ENCODE measurements around the gene PGAM2. TPM values are rescaled to one million over a fixed set of nuclear protein-coding genes. Genes with fewer than 3 reads are reported as not detected.

PGAM2 gene
- total and polyA plus RNA-seq, 12 donors: 0.76 to 30.1 (median 6.7) TPM

DNA sequence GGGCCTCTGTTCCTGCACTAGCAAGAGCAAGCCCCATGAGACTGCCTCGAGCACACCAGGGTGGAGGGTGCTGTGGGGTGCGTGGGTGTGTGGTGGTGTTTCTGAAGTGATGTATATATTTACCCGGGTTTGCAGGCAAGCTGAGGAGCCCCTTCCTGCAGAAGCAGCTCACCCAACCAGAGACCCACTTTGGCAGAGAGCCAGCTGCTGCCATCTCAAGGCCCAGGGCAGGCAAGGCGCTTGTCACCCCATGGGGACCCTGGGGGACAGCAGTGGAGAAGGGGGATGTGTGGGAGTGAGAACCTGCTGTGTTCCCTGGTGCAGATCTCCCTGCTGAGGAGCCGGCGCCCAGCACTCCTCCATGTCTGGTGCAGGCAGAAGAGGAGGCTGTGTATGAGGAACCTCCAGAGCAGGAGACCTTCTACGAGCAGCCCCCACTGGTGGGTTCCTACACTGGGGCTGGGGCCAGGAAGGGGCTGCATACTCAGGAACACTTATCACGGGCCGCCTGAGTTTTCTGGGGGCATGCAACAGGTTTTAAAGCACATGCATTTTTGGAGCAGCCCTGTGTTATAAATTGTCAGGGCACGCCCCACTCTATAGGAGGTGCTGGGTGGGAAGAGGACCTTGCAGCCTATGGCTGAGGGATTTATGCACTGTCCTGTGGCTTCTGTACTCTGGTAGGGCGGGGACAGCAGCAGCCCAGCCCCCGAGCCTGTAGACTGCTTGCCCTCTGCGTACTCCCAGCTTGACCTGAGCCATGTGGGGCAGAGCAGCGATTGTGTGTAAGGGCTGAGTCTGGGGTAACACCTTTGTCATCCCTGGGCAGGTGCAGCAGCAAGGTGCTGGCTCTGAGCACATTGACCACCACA lies 5.9 kb downstream of the PGAM2 start:
- H3K9me3 ChIP-seq (replicated peaks in 1 of 3): no peaks in the 10 kb centered on the region
- peak in 3 of 7 donors; percentile 12 to 50 (median 14) for DNase-seq
- no peak overlapping the region for H3K4me3 ChIP-seq
- peaks cover 0 to 73% of the 10 kb centered on the region in 2 donors for H3K36me3 ChIP-seq (replicated peaks in 1 of 2)
- no peak overlapping the region for H3K27ac ChIP-seq
- H3K4me1 ChIP-seq (replicated peaks in 1 of 2): peaks cover 11 to 19% of the 10 kb centered on the region in 2 donors
- 88 to 92% (median 90%) methylated on average over 10 to 14 of the region's 14 CpGs for WGBS, 4 donors
- no peaks in the 10 kb centered on the region for H3K27me3 ChIP-seq
- TF ChIP-seq POLR2A (IDR thresholded peaks at IDR 0.05): no peak
- TF ChIP-seq, protein P1, sequence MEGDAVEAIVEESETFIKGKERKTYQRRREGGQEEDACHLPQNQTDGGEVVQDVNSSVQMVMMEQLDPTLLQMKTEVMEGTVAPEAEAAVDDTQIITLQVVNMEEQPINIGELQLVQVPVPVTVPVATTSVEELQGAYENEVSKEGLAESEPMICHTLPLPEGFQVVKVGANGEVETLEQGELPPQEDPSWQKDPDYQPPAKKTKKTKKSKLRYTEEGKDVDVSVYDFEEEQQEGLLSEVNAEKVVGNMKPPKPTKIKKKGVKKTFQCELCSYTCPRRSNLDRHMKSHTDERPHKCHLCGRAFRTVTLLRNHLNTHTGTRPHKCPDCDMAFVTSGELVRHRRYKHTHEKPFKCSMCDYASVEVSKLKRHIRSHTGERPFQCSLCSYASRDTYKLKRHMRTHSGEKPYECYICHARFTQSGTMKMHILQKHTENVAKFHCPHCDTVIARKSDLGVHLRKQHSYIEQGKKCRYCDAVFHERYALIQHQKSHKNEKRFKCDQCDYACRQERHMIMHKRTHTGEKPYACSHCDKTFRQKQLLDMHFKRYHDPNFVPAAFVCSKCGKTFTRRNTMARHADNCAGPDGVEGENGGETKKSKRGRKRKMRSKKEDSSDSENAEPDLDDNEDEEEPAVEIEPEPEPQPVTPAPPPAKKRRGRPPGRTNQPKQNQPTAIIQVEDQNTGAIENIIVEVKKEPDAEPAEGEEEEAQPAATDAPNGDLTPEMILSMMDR (IDR thresholded peaks at IDR 0.05): no peak
- intact Hi-C loops (cut with DNase I): loop anchor here in 1 of 2 donors (10.0 kb wide), 1 partner anchor 505 kb away; no protein-coding TSS in a partner anchor

DNA sequence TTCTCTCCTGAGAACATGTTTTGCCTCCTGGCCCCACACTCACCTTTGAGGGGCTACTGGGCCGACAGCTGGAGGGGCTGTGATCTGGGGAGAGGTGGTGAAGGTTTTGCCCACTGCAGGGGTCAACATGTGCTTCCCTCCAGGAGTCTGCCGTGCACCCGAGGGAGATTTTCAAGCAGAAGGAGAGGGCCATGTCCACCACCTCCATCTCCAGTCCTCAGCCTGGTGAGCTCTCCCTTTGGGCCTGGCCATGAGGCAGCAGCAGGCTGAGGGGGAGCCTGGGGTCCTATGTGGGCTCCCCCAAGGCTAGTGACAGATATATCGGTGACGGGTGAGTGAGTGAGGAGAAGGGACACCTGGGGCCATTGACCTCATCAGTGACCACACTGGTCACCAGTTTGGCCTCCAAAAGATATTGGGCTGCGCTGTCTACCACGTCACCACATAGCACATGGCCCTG lies 6.6 kb downstream of the PGAM2 start:
- Histone ChIP-seq H3K27ac (no peak overlapping the region), H3K9me3 (replicated peaks in 1 of 3) (no peaks in the 10 kb centered on the region), H3K36me3 (replicated peaks in 1 of 2) (peaks cover 0 to 80% of the 10 kb centered on the region in 2 donors), H3K4me1 (replicated peaks in 1 of 2) (peaks cover 11 to 16% of the 10 kb centered on the region in 2 donors), H3K27me3 (no peaks in the 10 kb centered on the region), H3K4me3 (no peak overlapping the region)
- WGBS, 4 donors: 91 to 100% (median 92%) methylated on average over 2 to 7 of the region's 7 CpGs
- intact Hi-C loops (cut with DNase I): no loop called here
- DNase-seq: peak in 2 of 7 donors; percentile 2 to 42
- TF ChIP-seq, protein P1 (IDR thresholded peaks at IDR 0.05): no peak
- no peak for TF ChIP-seq POLR2A (IDR thresholded peaks at IDR 0.05)

DNA sequence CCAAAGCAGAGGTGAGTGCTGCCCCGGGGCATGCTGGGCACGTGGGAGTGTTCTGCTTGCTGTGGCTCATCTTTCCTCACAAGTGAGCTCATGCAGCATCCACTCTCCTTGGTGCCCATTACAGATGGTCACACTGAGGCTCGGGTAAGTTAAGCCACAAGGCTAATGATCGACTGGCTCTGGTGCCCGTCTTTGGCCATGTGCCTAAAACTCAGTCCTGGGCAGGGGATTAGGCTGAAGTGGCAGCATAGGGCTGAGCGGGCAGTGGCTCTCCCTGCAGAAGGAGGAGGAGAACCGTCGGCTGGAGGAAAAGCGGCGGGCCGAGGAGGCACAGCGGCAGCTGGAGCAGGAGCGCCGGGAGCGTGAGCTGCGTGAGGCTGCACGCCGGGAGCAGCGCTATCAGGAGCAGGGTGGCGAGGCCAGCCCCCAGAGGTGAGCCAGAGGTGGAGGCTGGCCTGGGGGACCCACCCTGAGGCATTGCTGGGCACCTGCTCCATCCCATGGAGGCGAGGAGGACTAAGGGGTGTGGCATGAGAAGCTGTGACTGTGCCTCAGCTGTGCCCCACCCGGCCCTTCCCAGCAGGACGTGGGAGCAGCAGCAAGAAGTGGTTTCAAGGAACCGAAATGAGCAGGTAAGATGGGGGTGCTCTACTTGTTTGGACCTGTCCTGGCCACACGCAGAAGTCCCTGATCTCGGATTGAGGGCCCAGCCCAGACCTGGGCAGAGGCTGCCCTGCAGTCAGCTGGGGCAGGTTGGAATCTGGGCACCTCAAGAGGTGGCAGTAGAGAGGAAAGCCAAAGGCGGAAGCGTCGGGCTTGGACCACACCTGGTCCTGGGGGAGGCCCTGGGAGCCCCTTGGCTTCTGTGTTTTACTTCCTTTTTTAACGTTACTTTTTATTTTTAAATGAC lies 7.3 kb downstream of the PGAM2 start:
- intact Hi-C loops (cut with DNase I): no loop called here
- no peak overlapping the region for H3K4me3 ChIP-seq
- no peaks in the 10 kb centered on the region for H3K27me3 ChIP-seq
- H3K36me3 ChIP-seq (replicated peaks in 1 of 2): peaks cover 0 to 84% of the 10 kb centered on the region in 2 donors
- no peak overlapping the region for H3K27ac ChIP-seq
- peaks cover 11% of the 10 kb centered on the region in 2 donors for H3K4me1 ChIP-seq (replicated peaks in 1 of 2)
- peak in 3 of 7 donors; percentile 10 to 40 (median 11) for DNase-seq
- TF ChIP-seq POLR2A (IDR thresholded peaks at IDR 0.05): no peak
- TF ChIP-seq, protein P1 (IDR thresholded peaks at IDR 0.05): no peak
- WGBS, 4 donors: 90 to 92% (median 92%) methylated on average over 21 to 30 of the region's 30 CpGs
- H3K9me3 ChIP-seq (replicated peaks in 1 of 3): no peaks in the 10 kb centered on the region
